GM23338 (cell line): Measurements from ENCODE around the gene C6. TPM values are rescaled to one million over a fixed set of nuclear protein-coding genes. Genes with fewer than 3 reads are reported as not detected.

ENCODE experiments used
- ATAC-seq: fragments of 200-7000 bp; cut with Tn5 transposase; 3 replicates; pipeline ENCODE4 v1.9.1; 2020
- DNase-seq: peaks from one replicate; pipeline ENCODE4 v3.0.0-alpha.2; 2015; ENCODE audit warnings: low spot score
- H2AFZ ChIP-seq: fragments of 200-600 bp; sonication (generic); 2 replicates; pipeline ENCODE4 v1.8.0; 2016; ENCODE audit warnings: antibody characterized with exemption, mild to moderate bottlenecking, moderate library complexity
- H3F3A ChIP-seq: fragments of 200-600 bp; sonication (generic); replicated peaks from 2 replicates; pipeline ENCODE4 v1.8.0; 2017; ENCODE audit warnings: antibody characterized with exemption, mixed run types, low read depth
- H3K27ac ChIP-seq: fragments of 200-600 bp; sonication (generic); 2 replicates; pipeline ENCODE4 v1.6.1; 2016; ENCODE audit warnings: low read depth
- H3K27me3 ChIP-seq: fragments of 200-600 bp; sonication (generic); 2 replicates; pipeline ENCODE4 v1.8.0; 2016; ENCODE audit warnings: mild to moderate bottlenecking, mixed run types, moderate library complexity; ENCODE audit not compliant: insufficient read depth
- H3K36me3 ChIP-seq: fragments of 200-600 bp; sonication (generic); 2 replicates; pipeline ENCODE4 v1.8.0; 2016; ENCODE audit warnings: mild to moderate bottlenecking; ENCODE audit not compliant: insufficient read depth
- H3K4me1 ChIP-seq: fragments of 200-600 bp; sonication (generic); 2 replicates; pipeline ENCODE4 v1.8.0; 2016; ENCODE audit warnings: mild to moderate bottlenecking, moderate library complexity; ENCODE audit not compliant: insufficient read depth
- H3K4me2 ChIP-seq: fragments of 200-600 bp; sonication (generic); 2 replicates; pipeline ENCODE4 v1.7.1; 2017; ENCODE audit warnings: mixed run types
- H3K4me3 ChIP-seq: fragments of 200-600 bp; sonication (generic); 2 replicates; pipeline ENCODE4 v1.6.1; 2016; ENCODE audit warnings: mixed run types
- H3K79me2 ChIP-seq: fragments of 200-600 bp; sonication (generic); replicated peaks from 2 replicates; pipeline ENCODE4 v1.8.0; 2017; ENCODE audit warnings: mild to moderate bottlenecking; ENCODE audit not compliant: insufficient read depth
- H3K9me2 ChIP-seq: fragments of 200-600 bp; sonication (generic); 2 replicates; pipeline ENCODE4 v1.8.0; 2017; ENCODE audit not compliant: insufficient read depth
- H4K20me1 ChIP-seq: fragments of 200-600 bp; sonication (generic); replicated peaks from 2 replicates; pipeline ENCODE4 v1.8.0; 2017; ENCODE audit warnings: mild to moderate bottlenecking; ENCODE audit not compliant: insufficient read depth
- H3K27ac Mint-ChIP-seq: 2 replicates; pipeline ENCODE4 v1.8.0; 2020; ENCODE audit warnings: inconsistent platforms, mild to moderate bottlenecking, moderate library complexity, mixed read lengths
- H3K27me3 Mint-ChIP-seq: 3 replicates; pipeline ENCODE4 v1.8.0; 2022; ENCODE audit warnings: low read depth, mild to moderate bottlenecking, moderate library complexity, mixed read lengths, inconsistent platforms; ENCODE audit not compliant: insufficient read depth, poor library complexity
- H3K36me3 Mint-ChIP-seq: 3 replicates; pipeline ENCODE4 v1.8.0; 2021; ENCODE audit warnings: low read depth, mild to moderate bottlenecking, inconsistent platforms, moderate library complexity, mixed read lengths
- H3K4me1 Mint-ChIP-seq: 3 replicates; pipeline ENCODE4 v1.8.0; 2020; ENCODE audit warnings: mild to moderate bottlenecking, inconsistent platforms, mixed read lengths
- H3K4me3 Mint-ChIP-seq: 3 replicates; pipeline ENCODE4 v1.8.0; 2021; ENCODE audit warnings: moderate library complexity, mild to moderate bottlenecking, inconsistent platforms, mixed read lengths
- H3K9me3 Mint-ChIP-seq: 3 replicates; pipeline ENCODE4 v1.8.0; 2020; ENCODE audit warnings: moderate library complexity, mild to moderate bottlenecking, inconsistent platforms, mixed read lengths
- CREB1 ChIP-seq: fragments of 250-450 bp; sonication (Bioruptor Pico); IDR thresholded peaks from 2 replicates; pipeline ENCODE4 v1.5.0; 2020; ENCODE audit warnings: low read depth, mild to moderate bottlenecking, moderate library complexity
- EZH2 ChIP-seq: fragments of 200-600 bp; sonication (generic); IDR thresholded peaks from one replicate; pipeline ENCODE4 v1.8.0; 2017; ENCODE audit warnings: antibody characterized with exemption, mild to moderate bottlenecking, low read depth; ENCODE audit not compliant: unreplicated experiment
- EZH2phosphoT487 ChIP-seq: fragments of 200-600 bp; sonication (generic); IDR thresholded peaks from one replicate; pipeline ENCODE4 v1.8.1; 2018; ENCODE audit warnings: antibody characterized with exemption; ENCODE audit not compliant: unreplicated experiment
- JUNB ChIP-seq: IDR thresholded peaks from one replicate; pipeline ENCODE4 v1.6.1; 2016; ENCODE audit warnings: antibody characterized with exemption; ENCODE audit not compliant: unreplicated experiment
- NANOG ChIP-seq: IDR thresholded peaks from 2 replicates; pipeline ENCODE4 v1.6.1; 2016; ENCODE audit warnings: antibody characterized with exemption, borderline replicate concordance
- POLR2AphosphoS5 ChIP-seq: IDR thresholded peaks from 2 replicates; pipeline ENCODE4 v1.6.1; 2016; ENCODE audit warnings: antibody characterized with exemption, low read depth
- STAT1 ChIP-seq: IDR thresholded peaks from one replicate; pipeline ENCODE4 v1.6.1; 2016; ENCODE audit warnings: antibody characterized with exemption; ENCODE audit not compliant: unreplicated experiment
- ZNF114 ChIP-seq: fragments of 250-450 bp; sonication (Bioruptor Pico); IDR thresholded peaks from 2 replicates; pipeline ENCODE4 v1.5.0; 2020; ENCODE audit warnings: mild to moderate bottlenecking, moderate library complexity
- ZNF331 ChIP-seq: fragments of 250-450 bp; sonication (Bioruptor Pico); IDR thresholded peaks from 2 replicates; pipeline ENCODE4 v1.5.0; 2020; ENCODE audit warnings: low read depth, mild to moderate bottlenecking, moderate library complexity
- polyA plus RNA-seq: library from polyadenylated mRNA; unstranded; fragments of >200 nt; fragmentation: Nextera tagmentation; extraction: Ambion mirVana; gene quantifications from 2 replicates; pipeline ENCODE4 v1.2.1, GENCODE V29; 2016
- total RNA-seq: library from RNA; depleted of rRNA; stranded (reverse); fragments of >200 nt; shearing (Covaris generic); gene quantifications from 2 replicates; pipeline ENCODE4 v1.2.3, GENCODE V29; 2014
- TF ChIP-seq, protein P1 (sequence below): fragments of 250-450 bp; sonication (Bioruptor Pico); IDR thresholded peaks from 2 replicates; pipeline ENCODE4 v1.5.0; 2020; ENCODE audit warnings: mild to moderate bottlenecking, moderate library complexity
- TF ChIP-seq, protein P2 (sequence below): IDR thresholded peaks from one replicate; pipeline ENCODE4 v1.6.1; 2018; ENCODE audit warnings: antibody characterized with exemption; ENCODE audit not compliant: unreplicated experiment
- TF ChIP-seq, protein P3 (sequence below), 2 experiments: fragments of 200-600 bp in 1 of 2; sonication (generic) in 1 of 2; conservative IDR thresholded peaks; 2 replicates each; pipeline versions ENCODE4 v1.5.1 to v1.6.1; 2016 to 2017; ENCODE audit warnings: antibody characterized with exemption in 2 of 2, low read depth in 2 of 2, mild to moderate bottlenecking in 2 of 2, moderate library complexity in 1 of 2
- TF ChIP-seq, protein P4 (sequence below): IDR thresholded peaks from 2 replicates; pipeline ENCODE4 v1.6.1; 2016; ENCODE audit warnings: antibody characterized with exemption

The C6 gene
- total and polyA plus RNA-seq, 2 experiments from 2014 or later = not detected

DNA sequence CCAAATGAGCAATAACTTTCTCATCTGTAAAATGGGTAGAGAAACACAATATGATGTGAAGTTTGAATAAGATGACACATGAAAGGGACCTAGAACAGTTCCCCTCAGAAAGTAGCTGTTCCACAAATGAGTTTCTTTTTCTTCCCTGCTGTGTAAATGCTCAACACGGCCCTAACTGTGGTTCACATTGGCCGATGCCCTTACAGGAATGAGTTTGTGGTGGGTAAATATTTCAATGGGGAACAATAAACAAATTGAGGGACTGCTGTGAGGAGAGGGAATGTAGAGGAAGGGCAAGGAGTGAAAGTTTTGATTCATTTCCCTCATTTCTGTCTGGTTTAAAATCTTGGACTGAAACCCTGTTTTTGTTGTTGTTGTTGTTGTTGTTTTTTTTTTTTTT, 12.8 kb downstream of the C6 start:
- DNase-seq = no peak
- TF ChIP-seq POLR2AphosphoS5 (no peak), ZNF331 (no peak), JUNB (no peak), CREB1 (CRISPR knock-in tag) (no peak), STAT1 (no peak), EZH2 (no peak), EZH2phosphoT487 (no peak), ZNF114 (no peak), NANOG (no peak)
- TF ChIP-seq, protein P1, sequence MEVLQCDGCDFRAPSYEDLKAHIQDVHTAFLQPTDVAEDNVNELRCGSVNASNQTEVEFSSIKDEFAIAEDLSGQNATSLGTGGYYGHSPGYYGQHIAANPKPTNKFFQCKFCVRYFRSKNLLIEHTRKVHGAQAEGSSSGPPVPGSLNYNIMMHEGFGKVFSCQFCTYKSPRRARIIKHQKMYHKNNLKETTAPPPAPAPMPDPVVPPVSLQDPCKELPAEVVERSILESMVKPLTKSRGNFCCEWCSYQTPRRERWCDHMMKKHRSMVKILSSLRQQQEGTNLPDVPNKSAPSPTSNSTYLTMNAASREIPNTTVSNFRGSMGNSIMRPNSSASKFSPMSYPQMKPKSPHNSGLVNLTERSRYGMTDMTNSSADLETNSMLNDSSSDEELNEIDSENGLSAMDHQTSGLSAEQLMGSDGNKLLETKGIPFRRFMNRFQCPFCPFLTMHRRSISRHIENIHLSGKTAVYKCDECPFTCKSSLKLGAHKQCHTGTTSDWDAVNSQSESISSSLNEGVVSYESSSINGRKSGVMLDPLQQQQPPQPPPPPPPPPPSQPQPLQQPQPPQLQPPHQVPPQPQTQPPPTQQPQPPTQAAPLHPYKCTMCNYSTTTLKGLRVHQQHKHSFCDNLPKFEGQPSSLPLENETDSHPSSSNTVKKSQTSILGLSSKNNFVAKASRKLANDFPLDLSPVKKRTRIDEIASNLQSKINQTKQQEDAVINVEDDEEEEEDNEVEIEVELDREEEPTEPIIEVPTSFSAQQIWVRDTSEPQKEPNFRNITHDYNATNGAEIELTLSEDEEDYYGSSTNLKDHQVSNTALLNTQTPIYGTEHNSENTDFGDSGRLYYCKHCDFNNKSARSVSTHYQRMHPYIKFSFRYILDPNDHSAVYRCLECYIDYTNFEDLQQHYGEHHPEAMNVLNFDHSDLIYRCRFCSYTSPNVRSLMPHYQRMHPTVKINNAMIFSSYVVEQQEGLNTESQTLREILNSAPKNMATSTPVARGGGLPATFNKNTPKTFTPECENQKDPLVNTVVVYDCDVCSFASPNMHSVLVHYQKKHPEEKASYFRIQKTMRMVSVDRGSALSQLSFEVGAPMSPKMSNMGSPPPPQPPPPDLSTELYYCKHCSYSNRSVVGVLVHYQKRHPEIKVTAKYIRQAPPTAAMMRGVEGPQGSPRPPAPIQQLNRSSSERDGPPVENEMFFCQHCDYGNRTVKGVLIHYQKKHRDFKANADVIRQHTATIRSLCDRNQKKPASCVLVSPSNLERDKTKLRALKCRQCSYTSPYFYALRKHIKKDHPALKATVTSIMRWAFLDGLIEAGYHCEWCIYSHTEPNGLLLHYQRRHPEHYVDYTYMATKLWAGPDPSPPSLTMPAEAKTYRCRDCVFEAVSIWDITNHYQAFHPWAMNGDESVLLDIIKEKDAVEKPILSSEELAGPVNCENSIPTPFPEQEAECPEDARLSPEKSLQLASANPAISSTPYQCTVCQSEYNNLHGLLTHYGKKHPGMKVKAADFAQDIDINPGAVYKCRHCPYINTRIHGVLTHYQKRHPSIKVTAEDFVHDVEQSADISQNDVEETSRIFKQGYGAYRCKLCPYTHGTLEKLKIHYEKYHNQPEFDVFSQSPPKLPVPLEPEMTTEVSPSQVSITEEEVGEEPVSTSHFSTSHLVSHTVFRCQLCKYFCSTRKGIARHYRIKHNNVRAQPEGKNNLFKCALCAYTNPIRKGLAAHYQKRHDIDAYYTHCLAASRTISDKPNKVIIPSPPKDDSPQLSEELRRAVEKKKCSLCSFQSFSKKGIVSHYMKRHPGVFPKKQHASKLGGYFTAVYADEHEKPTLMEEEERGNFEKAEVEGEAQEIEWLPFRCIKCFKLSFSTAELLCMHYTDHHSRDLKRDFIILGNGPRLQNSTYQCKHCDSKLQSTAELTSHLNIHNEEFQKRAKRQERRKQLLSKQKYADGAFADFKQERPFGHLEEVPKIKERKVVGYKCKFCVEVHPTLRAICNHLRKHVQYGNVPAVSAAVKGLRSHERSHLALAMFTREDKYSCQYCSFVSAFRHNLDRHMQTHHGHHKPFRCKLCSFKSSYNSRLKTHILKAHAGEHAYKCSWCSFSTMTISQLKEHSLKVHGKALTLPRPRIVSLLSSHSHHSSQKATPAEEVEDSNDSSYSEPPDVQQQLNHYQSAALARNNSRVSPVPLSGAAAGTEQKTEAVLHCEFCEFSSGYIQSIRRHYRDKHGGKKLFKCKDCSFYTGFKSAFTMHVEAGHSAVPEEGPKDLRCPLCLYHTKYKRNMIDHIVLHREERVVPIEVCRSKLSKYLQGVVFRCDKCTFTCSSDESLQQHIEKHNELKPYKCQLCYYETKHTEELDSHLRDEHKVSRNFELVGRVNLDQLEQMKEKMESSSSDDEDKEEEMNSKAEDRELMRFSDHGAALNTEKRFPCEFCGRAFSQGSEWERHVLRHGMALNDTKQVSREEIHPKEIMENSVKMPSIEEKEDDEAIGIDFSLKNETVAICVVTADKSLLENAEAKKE = no peak
- TF ChIP-seq, protein P2, sequence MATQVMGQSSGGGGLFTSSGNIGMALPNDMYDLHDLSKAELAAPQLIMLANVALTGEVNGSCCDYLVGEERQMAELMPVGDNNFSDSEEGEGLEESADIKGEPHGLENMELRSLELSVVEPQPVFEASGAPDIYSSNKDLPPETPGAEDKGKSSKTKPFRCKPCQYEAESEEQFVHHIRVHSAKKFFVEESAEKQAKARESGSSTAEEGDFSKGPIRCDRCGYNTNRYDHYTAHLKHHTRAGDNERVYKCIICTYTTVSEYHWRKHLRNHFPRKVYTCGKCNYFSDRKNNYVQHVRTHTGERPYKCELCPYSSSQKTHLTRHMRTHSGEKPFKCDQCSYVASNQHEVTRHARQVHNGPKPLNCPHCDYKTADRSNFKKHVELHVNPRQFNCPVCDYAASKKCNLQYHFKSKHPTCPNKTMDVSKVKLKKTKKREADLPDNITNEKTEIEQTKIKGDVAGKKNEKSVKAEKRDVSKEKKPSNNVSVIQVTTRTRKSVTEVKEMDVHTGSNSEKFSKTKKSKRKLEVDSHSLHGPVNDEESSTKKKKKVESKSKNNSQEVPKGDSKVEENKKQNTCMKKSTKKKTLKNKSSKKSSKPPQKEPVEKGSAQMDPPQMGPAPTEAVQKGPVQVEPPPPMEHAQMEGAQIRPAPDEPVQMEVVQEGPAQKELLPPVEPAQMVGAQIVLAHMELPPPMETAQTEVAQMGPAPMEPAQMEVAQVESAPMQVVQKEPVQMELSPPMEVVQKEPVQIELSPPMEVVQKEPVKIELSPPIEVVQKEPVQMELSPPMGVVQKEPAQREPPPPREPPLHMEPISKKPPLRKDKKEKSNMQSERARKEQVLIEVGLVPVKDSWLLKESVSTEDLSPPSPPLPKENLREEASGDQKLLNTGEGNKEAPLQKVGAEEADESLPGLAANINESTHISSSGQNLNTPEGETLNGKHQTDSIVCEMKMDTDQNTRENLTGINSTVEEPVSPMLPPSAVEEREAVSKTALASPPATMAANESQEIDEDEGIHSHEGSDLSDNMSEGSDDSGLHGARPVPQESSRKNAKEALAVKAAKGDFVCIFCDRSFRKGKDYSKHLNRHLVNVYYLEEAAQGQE = no peak
- TF ChIP-seq, protein P3, sequence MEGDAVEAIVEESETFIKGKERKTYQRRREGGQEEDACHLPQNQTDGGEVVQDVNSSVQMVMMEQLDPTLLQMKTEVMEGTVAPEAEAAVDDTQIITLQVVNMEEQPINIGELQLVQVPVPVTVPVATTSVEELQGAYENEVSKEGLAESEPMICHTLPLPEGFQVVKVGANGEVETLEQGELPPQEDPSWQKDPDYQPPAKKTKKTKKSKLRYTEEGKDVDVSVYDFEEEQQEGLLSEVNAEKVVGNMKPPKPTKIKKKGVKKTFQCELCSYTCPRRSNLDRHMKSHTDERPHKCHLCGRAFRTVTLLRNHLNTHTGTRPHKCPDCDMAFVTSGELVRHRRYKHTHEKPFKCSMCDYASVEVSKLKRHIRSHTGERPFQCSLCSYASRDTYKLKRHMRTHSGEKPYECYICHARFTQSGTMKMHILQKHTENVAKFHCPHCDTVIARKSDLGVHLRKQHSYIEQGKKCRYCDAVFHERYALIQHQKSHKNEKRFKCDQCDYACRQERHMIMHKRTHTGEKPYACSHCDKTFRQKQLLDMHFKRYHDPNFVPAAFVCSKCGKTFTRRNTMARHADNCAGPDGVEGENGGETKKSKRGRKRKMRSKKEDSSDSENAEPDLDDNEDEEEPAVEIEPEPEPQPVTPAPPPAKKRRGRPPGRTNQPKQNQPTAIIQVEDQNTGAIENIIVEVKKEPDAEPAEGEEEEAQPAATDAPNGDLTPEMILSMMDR (conservative IDR thresholded peaks at IDR 0.05; ENCODE audit: low read depth in 2 of 2) = no peak
- TF ChIP-seq, protein P4, sequence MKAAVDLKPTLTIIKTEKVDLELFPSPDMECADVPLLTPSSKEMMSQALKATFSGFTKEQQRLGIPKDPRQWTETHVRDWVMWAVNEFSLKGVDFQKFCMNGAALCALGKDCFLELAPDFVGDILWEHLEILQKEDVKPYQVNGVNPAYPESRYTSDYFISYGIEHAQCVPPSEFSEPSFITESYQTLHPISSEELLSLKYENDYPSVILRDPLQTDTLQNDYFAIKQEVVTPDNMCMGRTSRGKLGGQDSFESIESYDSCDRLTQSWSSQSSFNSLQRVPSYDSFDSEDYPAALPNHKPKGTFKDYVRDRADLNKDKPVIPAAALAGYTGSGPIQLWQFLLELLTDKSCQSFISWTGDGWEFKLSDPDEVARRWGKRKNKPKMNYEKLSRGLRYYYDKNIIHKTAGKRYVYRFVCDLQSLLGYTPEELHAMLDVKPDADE = no peak
- no peak overlapping the region for H3K27ac ChIP-seq
- H3K4me1 ChIP-seq = no peaks in the 10 kb centered on the region
- H3F3A ChIP-seq = no peaks in the 10 kb centered on the region
- no peaks in the 10 kb centered on the region for H3K36me3 ChIP-seq
- Mint-ChIP-seq H3K27ac (no peak overlapping the region), H3K9me3 (peaks cover 23% of the 10 kb centered on the region), H3K27me3 (no peaks in the 10 kb centered on the region), H3K4me3 (no peak overlapping the region), H3K4me1 (peaks cover 2% of the 10 kb centered on the region; the same call in 1 of the 3 replicates), H3K36me3 (peaks cover 11% of the 10 kb centered on the region; the same call in 2 of the 3 replicates)
- no peak overlapping the region for H3K4me3 ChIP-seq
- no peak overlapping the region for H2AFZ ChIP-seq
- no peak for ATAC-seq
- no peaks in the 10 kb centered on the region for H3K27me3 ChIP-seq
- 0 out of 2 replicates have a peak, but pooled peaks cover 6% of the 10 kb centered on the region for H3K9me2 ChIP-seq
- no peaks in the 10 kb centered on the region for H4K20me1 ChIP-seq
- no peak overlapping the region for H3K4me2 ChIP-seq
- no peaks in the 10 kb centered on the region for H3K79me2 ChIP-seq
